ENCODE measurements around the gene RBM20. TPM values are rescaled to one million over a fixed set of nuclear protein-coding genes. Genes with fewer than 3 reads are reported as not detected.
A peak's percentile ranks its signal among the peaks of the same experiment; 100 is the strongest.
"Not testable (repeated sequence)": the region's sequence is repeated elsewhere in the genome, so short reads cannot be mapped to it uniquely, and the experiment has no call there.

Gene RBM20
- total and polyA plus RNA-seq, 2 experiments from 2014 or later: 0.05 to 0.17 TPM

DNA sequence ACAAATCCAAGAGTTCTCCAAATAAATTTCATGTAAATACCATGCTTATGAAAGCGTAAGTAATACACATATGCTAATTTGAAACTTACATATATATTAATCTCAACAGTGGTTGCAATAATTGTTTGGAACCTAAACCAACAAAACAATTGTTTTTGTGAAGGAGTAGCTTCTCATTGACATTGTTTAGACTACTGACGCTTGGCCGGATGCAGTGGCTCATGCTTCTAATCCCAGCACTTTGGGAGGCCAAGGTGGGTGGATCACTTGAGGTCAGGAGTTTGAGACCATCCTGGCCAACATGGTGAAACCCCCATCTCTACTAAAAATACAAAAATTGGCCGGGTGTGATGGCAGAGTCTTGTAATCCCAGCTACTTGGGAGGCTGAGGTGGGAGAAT, 61.5 kb downstream of the RBM20 start:
- not testable (repeated sequence) for H3K27me3 ChIP-seq (ENCODE audit: insufficient read depth); H4K20me1 ChIP-seq (replicated peaks; ENCODE audit: insufficient read depth); DNase-seq (ENCODE audit: low spot score); H3K9me2 ChIP-seq (ENCODE audit: insufficient read depth); H2AFZ ChIP-seq; H3K27ac Mint-ChIP-seq; H3F3A ChIP-seq (replicated peaks; ENCODE audit: low read depth); H3K27ac ChIP-seq (ENCODE audit: low read depth); H3K9me3 Mint-ChIP-seq; H3K4me3 Mint-ChIP-seq; H3K4me3 ChIP-seq; H3K79me2 ChIP-seq (replicated peaks; ENCODE audit: insufficient read depth); ATAC-seq; H3K4me2 ChIP-seq; H3K27me3 Mint-ChIP-seq (ENCODE audit: insufficient read depth, low read depth, poor library complexity); H3K36me3 Mint-ChIP-seq (ENCODE audit: low read depth); H3K36me3 ChIP-seq (ENCODE audit: insufficient read depth)
- H3K4me1 ChIP-seq (ENCODE audit: insufficient read depth): peaks cover 19% of the 10 kb centered on the region
- peaks cover 30% of the 10 kb centered on the region for H3K4me1 Mint-ChIP-seq

DNA sequence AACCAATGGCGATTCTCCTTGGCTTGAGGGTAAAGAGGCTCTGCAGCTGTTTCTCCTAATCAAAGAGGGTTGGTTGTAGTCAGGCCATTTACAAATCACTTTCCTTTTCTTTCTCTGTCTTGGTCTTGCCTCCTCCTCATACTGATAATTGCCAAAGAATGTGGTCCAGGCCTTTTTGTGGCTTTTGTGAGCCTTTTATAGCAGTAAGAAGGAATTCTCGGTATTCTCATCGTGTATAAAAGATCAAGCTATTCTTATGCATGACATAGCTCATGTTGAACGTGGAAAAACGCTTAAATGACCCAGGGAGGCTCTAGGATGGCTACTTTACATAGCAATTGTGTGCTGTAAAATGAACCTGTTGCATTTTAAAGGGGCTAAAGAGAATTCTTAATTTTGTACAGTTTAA, 62.6 kb downstream of the RBM20 start:
- 0 out of 2 replicates have a peak overlapping the region, but pooled peaks have one; percentile 12 for H3K4me2 ChIP-seq
- Mint-ChIP-seq H3K27ac (no peak overlapping the region), H3K36me3 (ENCODE audit: low read depth) (no peaks in the 10 kb centered on the region), H3K27me3 (ENCODE audit: insufficient read depth, low read depth, poor library complexity) (no peaks in the 10 kb centered on the region), H3K4me1 (peaks cover 22% of the 10 kb centered on the region), H3K9me3 (no peaks in the 10 kb centered on the region), H3K4me3 (no peak overlapping the region)
- no peaks in the 10 kb centered on the region for H3K9me2 ChIP-seq (ENCODE audit: insufficient read depth)
- H3F3A ChIP-seq (replicated peaks; ENCODE audit: low read depth): no peaks in the 10 kb centered on the region
- H2AFZ ChIP-seq: peak overlapping the region; percentile 30; the same call in 1 of the 2 replicates
- H4K20me1 ChIP-seq (replicated peaks; ENCODE audit: insufficient read depth): no peaks in the 10 kb centered on the region
- DNase-seq (ENCODE audit: low spot score) (peak; percentile 71), ATAC-seq (peak; percentile 61)
- no peak overlapping the region for H3K4me3 ChIP-seq
- no peaks in the 10 kb centered on the region for H3K36me3 ChIP-seq (ENCODE audit: insufficient read depth)
- no peaks in the 10 kb centered on the region for H3K79me2 ChIP-seq (replicated peaks; ENCODE audit: insufficient read depth)
- no peaks in the 10 kb centered on the region for H3K27me3 ChIP-seq (ENCODE audit: insufficient read depth)
- peak overlapping the region; percentile 27; the same call in 1 of the 2 replicates for H3K27ac ChIP-seq (ENCODE audit: low read depth)
- H3K4me1 ChIP-seq (ENCODE audit: insufficient read depth): peaks cover 9% of the 10 kb centered on the region; the same call in 1 of the 2 replicates
- TF ChIP-seq, protein P1, sequence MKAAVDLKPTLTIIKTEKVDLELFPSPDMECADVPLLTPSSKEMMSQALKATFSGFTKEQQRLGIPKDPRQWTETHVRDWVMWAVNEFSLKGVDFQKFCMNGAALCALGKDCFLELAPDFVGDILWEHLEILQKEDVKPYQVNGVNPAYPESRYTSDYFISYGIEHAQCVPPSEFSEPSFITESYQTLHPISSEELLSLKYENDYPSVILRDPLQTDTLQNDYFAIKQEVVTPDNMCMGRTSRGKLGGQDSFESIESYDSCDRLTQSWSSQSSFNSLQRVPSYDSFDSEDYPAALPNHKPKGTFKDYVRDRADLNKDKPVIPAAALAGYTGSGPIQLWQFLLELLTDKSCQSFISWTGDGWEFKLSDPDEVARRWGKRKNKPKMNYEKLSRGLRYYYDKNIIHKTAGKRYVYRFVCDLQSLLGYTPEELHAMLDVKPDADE (IDR thresholded peaks at IDR 0.05): no peak
- TF ChIP-seq CREB1 (CRISPR knock-in tag; IDR thresholded peaks at IDR 0.05; ENCODE audit: low read depth): no peak
- TF ChIP-seq, protein P2, sequence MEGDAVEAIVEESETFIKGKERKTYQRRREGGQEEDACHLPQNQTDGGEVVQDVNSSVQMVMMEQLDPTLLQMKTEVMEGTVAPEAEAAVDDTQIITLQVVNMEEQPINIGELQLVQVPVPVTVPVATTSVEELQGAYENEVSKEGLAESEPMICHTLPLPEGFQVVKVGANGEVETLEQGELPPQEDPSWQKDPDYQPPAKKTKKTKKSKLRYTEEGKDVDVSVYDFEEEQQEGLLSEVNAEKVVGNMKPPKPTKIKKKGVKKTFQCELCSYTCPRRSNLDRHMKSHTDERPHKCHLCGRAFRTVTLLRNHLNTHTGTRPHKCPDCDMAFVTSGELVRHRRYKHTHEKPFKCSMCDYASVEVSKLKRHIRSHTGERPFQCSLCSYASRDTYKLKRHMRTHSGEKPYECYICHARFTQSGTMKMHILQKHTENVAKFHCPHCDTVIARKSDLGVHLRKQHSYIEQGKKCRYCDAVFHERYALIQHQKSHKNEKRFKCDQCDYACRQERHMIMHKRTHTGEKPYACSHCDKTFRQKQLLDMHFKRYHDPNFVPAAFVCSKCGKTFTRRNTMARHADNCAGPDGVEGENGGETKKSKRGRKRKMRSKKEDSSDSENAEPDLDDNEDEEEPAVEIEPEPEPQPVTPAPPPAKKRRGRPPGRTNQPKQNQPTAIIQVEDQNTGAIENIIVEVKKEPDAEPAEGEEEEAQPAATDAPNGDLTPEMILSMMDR (conservative IDR thresholded peaks at IDR 0.05; ENCODE audit: low read depth in 2 of 2): no peak
- no peak for TF ChIP-seq POLR2AphosphoS5 (IDR thresholded peaks at IDR 0.05; ENCODE audit: low read depth)
- TF ChIP-seq EZH2 (IDR thresholded peaks at IDR 0.05; ENCODE audit: low read depth, unreplicated experiment): no peak
- 0 out of 2 replicates have a peak, but pooled peaks have one; percentile 26 for TF ChIP-seq ZNF114 (CRISPR knock-in tag; IDR thresholded peaks at IDR 0.05)
- TF ChIP-seq, protein P3, sequence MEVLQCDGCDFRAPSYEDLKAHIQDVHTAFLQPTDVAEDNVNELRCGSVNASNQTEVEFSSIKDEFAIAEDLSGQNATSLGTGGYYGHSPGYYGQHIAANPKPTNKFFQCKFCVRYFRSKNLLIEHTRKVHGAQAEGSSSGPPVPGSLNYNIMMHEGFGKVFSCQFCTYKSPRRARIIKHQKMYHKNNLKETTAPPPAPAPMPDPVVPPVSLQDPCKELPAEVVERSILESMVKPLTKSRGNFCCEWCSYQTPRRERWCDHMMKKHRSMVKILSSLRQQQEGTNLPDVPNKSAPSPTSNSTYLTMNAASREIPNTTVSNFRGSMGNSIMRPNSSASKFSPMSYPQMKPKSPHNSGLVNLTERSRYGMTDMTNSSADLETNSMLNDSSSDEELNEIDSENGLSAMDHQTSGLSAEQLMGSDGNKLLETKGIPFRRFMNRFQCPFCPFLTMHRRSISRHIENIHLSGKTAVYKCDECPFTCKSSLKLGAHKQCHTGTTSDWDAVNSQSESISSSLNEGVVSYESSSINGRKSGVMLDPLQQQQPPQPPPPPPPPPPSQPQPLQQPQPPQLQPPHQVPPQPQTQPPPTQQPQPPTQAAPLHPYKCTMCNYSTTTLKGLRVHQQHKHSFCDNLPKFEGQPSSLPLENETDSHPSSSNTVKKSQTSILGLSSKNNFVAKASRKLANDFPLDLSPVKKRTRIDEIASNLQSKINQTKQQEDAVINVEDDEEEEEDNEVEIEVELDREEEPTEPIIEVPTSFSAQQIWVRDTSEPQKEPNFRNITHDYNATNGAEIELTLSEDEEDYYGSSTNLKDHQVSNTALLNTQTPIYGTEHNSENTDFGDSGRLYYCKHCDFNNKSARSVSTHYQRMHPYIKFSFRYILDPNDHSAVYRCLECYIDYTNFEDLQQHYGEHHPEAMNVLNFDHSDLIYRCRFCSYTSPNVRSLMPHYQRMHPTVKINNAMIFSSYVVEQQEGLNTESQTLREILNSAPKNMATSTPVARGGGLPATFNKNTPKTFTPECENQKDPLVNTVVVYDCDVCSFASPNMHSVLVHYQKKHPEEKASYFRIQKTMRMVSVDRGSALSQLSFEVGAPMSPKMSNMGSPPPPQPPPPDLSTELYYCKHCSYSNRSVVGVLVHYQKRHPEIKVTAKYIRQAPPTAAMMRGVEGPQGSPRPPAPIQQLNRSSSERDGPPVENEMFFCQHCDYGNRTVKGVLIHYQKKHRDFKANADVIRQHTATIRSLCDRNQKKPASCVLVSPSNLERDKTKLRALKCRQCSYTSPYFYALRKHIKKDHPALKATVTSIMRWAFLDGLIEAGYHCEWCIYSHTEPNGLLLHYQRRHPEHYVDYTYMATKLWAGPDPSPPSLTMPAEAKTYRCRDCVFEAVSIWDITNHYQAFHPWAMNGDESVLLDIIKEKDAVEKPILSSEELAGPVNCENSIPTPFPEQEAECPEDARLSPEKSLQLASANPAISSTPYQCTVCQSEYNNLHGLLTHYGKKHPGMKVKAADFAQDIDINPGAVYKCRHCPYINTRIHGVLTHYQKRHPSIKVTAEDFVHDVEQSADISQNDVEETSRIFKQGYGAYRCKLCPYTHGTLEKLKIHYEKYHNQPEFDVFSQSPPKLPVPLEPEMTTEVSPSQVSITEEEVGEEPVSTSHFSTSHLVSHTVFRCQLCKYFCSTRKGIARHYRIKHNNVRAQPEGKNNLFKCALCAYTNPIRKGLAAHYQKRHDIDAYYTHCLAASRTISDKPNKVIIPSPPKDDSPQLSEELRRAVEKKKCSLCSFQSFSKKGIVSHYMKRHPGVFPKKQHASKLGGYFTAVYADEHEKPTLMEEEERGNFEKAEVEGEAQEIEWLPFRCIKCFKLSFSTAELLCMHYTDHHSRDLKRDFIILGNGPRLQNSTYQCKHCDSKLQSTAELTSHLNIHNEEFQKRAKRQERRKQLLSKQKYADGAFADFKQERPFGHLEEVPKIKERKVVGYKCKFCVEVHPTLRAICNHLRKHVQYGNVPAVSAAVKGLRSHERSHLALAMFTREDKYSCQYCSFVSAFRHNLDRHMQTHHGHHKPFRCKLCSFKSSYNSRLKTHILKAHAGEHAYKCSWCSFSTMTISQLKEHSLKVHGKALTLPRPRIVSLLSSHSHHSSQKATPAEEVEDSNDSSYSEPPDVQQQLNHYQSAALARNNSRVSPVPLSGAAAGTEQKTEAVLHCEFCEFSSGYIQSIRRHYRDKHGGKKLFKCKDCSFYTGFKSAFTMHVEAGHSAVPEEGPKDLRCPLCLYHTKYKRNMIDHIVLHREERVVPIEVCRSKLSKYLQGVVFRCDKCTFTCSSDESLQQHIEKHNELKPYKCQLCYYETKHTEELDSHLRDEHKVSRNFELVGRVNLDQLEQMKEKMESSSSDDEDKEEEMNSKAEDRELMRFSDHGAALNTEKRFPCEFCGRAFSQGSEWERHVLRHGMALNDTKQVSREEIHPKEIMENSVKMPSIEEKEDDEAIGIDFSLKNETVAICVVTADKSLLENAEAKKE (CRISPR knock-in tag; IDR thresholded peaks at IDR 0.05): peak; percentile 64; the same call in 1 of the 2 replicates
- no peak for TF ChIP-seq JUNB (IDR thresholded peaks at IDR 0.05; ENCODE audit: unreplicated experiment)
- no peak for TF ChIP-seq STAT1 (IDR thresholded peaks at IDR 0.05; ENCODE audit: unreplicated experiment)
- no peak for TF ChIP-seq NANOG (IDR thresholded peaks at IDR 0.05; ENCODE audit: borderline replicate concordance)
- TF ChIP-seq EZH2phosphoT487 (IDR thresholded peaks at IDR 0.05; ENCODE audit: unreplicated experiment): no peak

Measured in GM23338 (cell line).